DOHH2 (cell line): ENCODE data around the gene MUC12.

Experiments
- EZH2phosphoT487 ChIP-seq: fragments of 200-600 bp; sonication (generic); IDR thresholded peaks from 2 replicates; pipeline ENCODE4 v1.6.1; 2017; ENCODE audit warnings: borderline replicate concordance, mild to moderate bottlenecking, antibody characterized with exemption, low read length, moderate library complexity, mixed read lengths
- TF ChIP-seq, protein P1 (sequence below): fragments of 200-600 bp; sonication (generic); IDR thresholded peaks from one replicate; pipeline ENCODE4 v1.5.1; 2014; ENCODE audit warnings: antibody characterized with exemption, mild to moderate bottlenecking, low read depth, low read length; ENCODE audit not compliant: poor library complexity, severe bottlenecking

GRCh38 chr7:100944138-100944537 is 25.2 kb upstream of the MUC12 start:
- TF ChIP-seq, protein P1, sequence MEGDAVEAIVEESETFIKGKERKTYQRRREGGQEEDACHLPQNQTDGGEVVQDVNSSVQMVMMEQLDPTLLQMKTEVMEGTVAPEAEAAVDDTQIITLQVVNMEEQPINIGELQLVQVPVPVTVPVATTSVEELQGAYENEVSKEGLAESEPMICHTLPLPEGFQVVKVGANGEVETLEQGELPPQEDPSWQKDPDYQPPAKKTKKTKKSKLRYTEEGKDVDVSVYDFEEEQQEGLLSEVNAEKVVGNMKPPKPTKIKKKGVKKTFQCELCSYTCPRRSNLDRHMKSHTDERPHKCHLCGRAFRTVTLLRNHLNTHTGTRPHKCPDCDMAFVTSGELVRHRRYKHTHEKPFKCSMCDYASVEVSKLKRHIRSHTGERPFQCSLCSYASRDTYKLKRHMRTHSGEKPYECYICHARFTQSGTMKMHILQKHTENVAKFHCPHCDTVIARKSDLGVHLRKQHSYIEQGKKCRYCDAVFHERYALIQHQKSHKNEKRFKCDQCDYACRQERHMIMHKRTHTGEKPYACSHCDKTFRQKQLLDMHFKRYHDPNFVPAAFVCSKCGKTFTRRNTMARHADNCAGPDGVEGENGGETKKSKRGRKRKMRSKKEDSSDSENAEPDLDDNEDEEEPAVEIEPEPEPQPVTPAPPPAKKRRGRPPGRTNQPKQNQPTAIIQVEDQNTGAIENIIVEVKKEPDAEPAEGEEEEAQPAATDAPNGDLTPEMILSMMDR = no peak
- no peak for TF ChIP-seq EZH2phosphoT487
